ENCODE data around the gene NFE2L3.

Gene NFE2L3

GRCh38 chr7:26200444-26201246 is 48.6 kb downstream of the NFE2L3 start, which contains the start of gene HNRNPA2B1:
Gene HNRNPA2B1 (minus strand): TSS chr7:26200746. CDS start chr7:26200577, 169 bp downstream.
- Histone ChIP-seq H3K4me3 (peak within 1 kb of the TSS; percentile 99), H3K9me3 (ENCODE audit: low read depth, low read length) (no peaks in the 10 kb centered on the region), H3K27ac (peak within 1 kb of the TSS; percentile 100), H3K9ac (ENCODE audit: insufficient read length) (peak within 1 kb of the TSS; percentile 100), H3K36me3 (ENCODE audit: insufficient read depth, low read length) (peaks cover 73% of the 10 kb centered on the region)
- TF ChIP-seq EZH2 (IDR thresholded peaks at IDR 0.05) (no peak), POLR2AphosphoS5 (IDR thresholded peaks at IDR 0.05; ENCODE audit: borderline replicate concordance, low read depth, low read length) (peak; percentile 99)
- DNase-seq (ENCODE audit: low read depth, low spot score), result peak; percentile 97

- TF ChIP-seq POLR2AphosphoS5 (IDR thresholded peaks at IDR 0.05; ENCODE audit: borderline replicate concordance, low read depth, low read length) (peak; percentile 77), FOXP2 (optimal IDR thresholded peaks at IDR 0.05; ENCODE audit: control extremely low read depth, extremely low read length, insufficient read depth) (peak; percentile 2), EZH2 (IDR thresholded peaks at IDR 0.05) (no peak)
- no peak for DNase-seq (ENCODE audit: low read depth, low spot score)
- H3K27ac ChIP-seq, result peak within 1 kb of the TSS; percentile 100
- H3K9ac ChIP-seq (ENCODE audit: insufficient read length), result peak within 1 kb of the TSS; percentile 100
- no peaks in the 10 kb centered on the region for H3K9me3 ChIP-seq (ENCODE audit: low read depth, low read length)
- H3K36me3 ChIP-seq (ENCODE audit: insufficient read depth, low read length), result peaks cover 73% of the 10 kb centered on the region
- H3K4me3 ChIP-seq, result peak within 1 kb of the TSS; percentile 99
These were observed 49.4 kb downstream of the NFE2L3 start, which contains the start of gene CBX3 for GRCh38 chr7:26201247-26202018. Gene CBX3 (plus strand): TSS chr7:26201745. CDS start chr7:26202999, 1,254 bp downstream.

DNA sequence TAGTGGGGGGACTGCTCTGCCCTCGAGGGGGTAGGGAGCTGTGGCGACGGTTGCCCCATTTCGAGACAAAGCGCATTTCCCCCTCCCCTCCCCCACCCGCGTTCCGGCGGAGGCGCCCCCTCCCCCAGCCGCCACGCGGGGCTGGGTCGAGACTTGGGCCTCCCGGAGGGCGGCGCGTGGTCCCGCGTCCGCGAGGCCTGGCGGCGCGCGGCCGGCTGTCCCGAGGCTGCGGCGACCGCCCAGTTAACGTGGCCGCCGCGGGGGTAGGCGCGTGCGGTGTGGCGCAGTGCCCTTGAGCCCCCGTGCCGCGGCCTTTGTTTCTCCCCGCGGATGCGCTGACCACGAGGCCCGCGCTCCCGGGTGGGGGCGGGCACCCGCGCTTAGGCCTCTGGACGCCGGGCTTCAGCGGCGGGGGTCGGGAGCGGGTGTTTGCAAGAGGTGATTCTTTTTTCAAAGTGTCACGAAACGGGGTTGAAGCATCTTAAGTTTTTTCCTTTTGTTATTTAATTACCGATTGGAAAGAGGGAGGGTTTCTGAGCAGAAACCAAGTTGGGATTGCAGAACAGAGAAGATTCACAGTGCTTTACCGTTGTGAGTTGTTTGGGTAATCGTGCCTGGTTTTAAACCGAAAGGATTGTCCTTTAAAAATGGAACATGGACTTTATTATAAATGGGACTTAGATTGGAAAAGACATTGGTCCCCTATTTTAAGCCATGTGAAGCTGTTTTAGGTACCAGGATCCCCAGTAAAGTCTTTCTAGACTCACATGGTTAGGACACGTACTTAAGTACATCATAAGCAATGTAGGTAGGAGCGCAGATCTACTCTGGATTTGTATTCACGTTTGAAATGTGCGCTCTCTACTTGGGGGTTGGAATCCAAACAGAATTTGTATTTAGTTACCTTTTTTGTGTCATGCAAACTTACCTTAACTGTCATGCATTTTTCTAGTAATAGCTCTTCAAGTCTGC is 50.3 kb downstream of the NFE2L3 start:
- no peak for TF ChIP-seq POLR2AphosphoS5 (IDR thresholded peaks at IDR 0.05; ENCODE audit: borderline replicate concordance, low read depth, low read length)
- Histone ChIP-seq H3K9ac (ENCODE audit: insufficient read length) (peak overlapping the region; percentile 98), H3K9me3 (ENCODE audit: low read depth, low read length) (no peaks in the 10 kb centered on the region), H3K4me3 (peak overlapping the region; percentile 99), H3K27ac (peak overlapping the region; percentile 99), H3K36me3 (ENCODE audit: insufficient read depth, low read length) (peaks cover 73% of the 10 kb centered on the region)
- DNase-seq (ENCODE audit: low read depth, low spot score), result no peak

- H3K27ac ChIP-seq, result peak overlapping the region; percentile 99
- peak overlapping the region; percentile 98 for H3K9ac ChIP-seq (ENCODE audit: insufficient read length)
- peaks cover 74% of the 10 kb centered on the region for H3K36me3 ChIP-seq (ENCODE audit: insufficient read depth, low read length)
- no peak for TF ChIP-seq FOXP2 (optimal IDR thresholded peaks at IDR 0.05; ENCODE audit: control extremely low read depth, extremely low read length, insufficient read depth)
- TF ChIP-seq EZH2 (IDR thresholded peaks at IDR 0.05), result no peak
- no peak for TF ChIP-seq POLR2AphosphoS5 (IDR thresholded peaks at IDR 0.05; ENCODE audit: borderline replicate concordance, low read depth, low read length)
- peak overlapping the region; percentile 99 for H3K4me3 ChIP-seq
- no peaks in the 10 kb centered on the region for H3K9me3 ChIP-seq (ENCODE audit: low read depth, low read length)
- no peak for DNase-seq (ENCODE audit: low read depth, low spot score)
These were observed 51.0 kb downstream of the NFE2L3 start for GRCh38 chr7:26203016-26203415.

DNA sequence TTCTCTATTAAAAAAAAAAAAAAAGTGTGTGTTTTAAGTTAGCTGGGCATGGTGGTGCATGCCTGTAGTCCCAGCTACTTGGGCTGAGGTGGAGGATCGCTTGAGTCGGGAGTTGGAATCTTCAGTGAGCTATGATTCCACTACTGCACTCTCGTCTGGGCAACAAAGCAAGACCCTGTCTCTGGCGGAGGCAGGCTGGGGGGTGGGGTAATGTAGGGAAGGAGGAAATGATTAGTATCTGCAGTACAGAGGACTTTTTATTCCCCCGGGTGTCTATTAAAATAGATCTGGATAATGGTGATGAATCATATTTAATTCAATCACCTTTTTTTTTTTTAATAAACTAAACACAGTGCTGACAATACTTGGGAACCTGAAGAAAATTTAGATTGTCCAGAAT is 56.0 kb downstream of the NFE2L3 start:
- H3K36me3 ChIP-seq (ENCODE audit: insufficient read depth, low read length), result peaks cover 98% of the 10 kb centered on the region
- TF ChIP-seq FOXP2 (optimal IDR thresholded peaks at IDR 0.05; ENCODE audit: control extremely low read depth, extremely low read length, insufficient read depth) (no peak), EZH2 (IDR thresholded peaks at IDR 0.05) (no peak), POLR2AphosphoS5 (IDR thresholded peaks at IDR 0.05; ENCODE audit: borderline replicate concordance, low read depth, low read length) (no peak)
- no peak overlapping the region for H3K9ac ChIP-seq (ENCODE audit: insufficient read length)
- H3K4me3 ChIP-seq, result no peak overlapping the region
- H3K27ac ChIP-seq, result no peak overlapping the region
- no peaks in the 10 kb centered on the region for H3K9me3 ChIP-seq (ENCODE audit: low read depth, low read length)
- no peak for DNase-seq (ENCODE audit: low read depth, low spot score)

DNA sequence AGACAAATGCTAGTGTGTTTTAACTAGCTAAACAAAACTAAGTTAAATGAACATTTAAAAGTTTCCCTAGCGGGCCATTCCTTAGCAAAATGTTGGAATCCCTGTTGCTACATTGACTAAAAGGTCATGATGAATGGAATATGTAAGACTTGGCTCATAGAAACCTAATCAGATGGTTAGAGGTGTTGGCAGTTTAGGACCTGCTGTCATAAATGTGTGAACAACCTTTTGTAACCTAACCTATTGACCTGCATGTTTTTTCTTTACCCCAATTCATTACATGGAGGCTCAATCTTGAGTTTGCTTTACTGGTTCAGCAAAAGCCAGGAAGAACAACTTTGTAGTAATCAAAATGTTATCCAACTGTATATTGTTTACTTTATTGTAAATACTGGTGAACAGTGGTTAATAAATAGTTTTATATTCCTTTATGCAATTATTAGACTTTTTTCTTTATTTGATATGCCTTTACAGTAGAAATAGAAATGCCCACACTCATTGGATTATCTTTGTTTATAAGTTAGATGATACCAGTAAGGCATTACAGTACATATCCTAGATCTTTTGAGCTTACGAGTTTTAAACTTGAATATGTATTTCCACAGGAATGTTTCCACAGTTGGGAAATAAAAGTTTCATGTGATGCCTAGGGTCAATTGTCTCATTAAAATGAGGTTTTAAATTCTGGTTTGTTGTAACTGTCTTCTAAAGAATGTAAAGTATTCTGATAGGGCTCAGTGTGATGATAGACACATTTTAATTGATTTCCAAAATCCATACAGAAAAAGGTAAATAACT is 61.1 kb downstream of the NFE2L3 start:
- H3K9me3 ChIP-seq (ENCODE audit: low read depth, low read length), result no peaks in the 10 kb centered on the region
- DNase-seq (ENCODE audit: low read depth, low spot score), result no peak
- no peak for TF ChIP-seq POLR2AphosphoS5 (IDR thresholded peaks at IDR 0.05; ENCODE audit: borderline replicate concordance, low read depth, low read length)
- TF ChIP-seq EZH2 (IDR thresholded peaks at IDR 0.05), result no peak
- no peak for TF ChIP-seq FOXP2 (optimal IDR thresholded peaks at IDR 0.05; ENCODE audit: control extremely low read depth, extremely low read length, insufficient read depth)
- no peak overlapping the region for H3K9ac ChIP-seq (ENCODE audit: insufficient read length)
- H3K4me3 ChIP-seq, result no peak overlapping the region
- peaks cover 52% of the 10 kb centered on the region for H3K36me3 ChIP-seq (ENCODE audit: insufficient read depth, low read length)
- H3K27ac ChIP-seq, result 0 out of 2 replicates have a peak overlapping the region, but pooled peaks have one; percentile 32

GRCh38 chr7:26213807-26214515 is 62.0 kb downstream of the NFE2L3 start:
- no peak for TF ChIP-seq FOXP2 (optimal IDR thresholded peaks at IDR 0.05; ENCODE audit: control extremely low read depth, extremely low read length, insufficient read depth)
- TF ChIP-seq EZH2 (IDR thresholded peaks at IDR 0.05), result no peak
- TF ChIP-seq POLR2AphosphoS5 (IDR thresholded peaks at IDR 0.05; ENCODE audit: borderline replicate concordance, low read depth, low read length), result peak; percentile 19; the same call in 1 of the 2 replicates
- Histone ChIP-seq H3K4me3 (no peak overlapping the region), H3K9ac (ENCODE audit: insufficient read length) (no peak overlapping the region), H3K9me3 (ENCODE audit: low read depth, low read length) (no peaks in the 10 kb centered on the region), H3K36me3 (ENCODE audit: insufficient read depth, low read length) (peaks cover 44% of the 10 kb centered on the region), H3K27ac (peak overlapping the region; percentile 64; the same call in 1 of the 2 replicates)
- DNase-seq (ENCODE audit: low read depth, low spot score), result no peak
